Measurements from ENCODE around the gene MICAL2. TPM values are rescaled to one million over a fixed set of nuclear protein-coding genes. Genes with fewer than 3 reads are reported as not detected.
A peak's percentile ranks its signal among the peaks of the same experiment; 100 is the strongest.

The MICAL2 gene
- total RNA-seq, 2 donors from 2014 or later = 194 TPM

- Histone ChIP-seq H3K36me3 (no peaks in the 10 kb centered on the region), H3K27ac (no peak overlapping the region), H3K4me3 (no peak overlapping the region), H3K27me3 (no peaks in the 10 kb centered on the region), H3K9me3 (no peaks in the 10 kb centered on the region), H3K4me1 (no peaks in the 10 kb centered on the region), H3K9ac (ENCODE audit: low read depth in 2 of 2, low read length in 2 of 2) (no peak overlapping the region)
- no peak for TF ChIP-seq CTCF (IDR thresholded peaks at IDR 0.05)
- DNase-seq = peak; percentile 12
- intact Hi-C loops (cut with DNase I) = no loop called here
These were observed 174.1 kb downstream of the MICAL2 start for GRCh38 chr11:12284316-12285050.

GRCh38 chr11:12285106-12285505 lies 174.7 kb downstream of the MICAL2 start:
- H3K4me1 ChIP-seq = no peaks in the 10 kb centered on the region

GRCh38 chr11:12285811-12286222 lies 175.4 kb downstream of the MICAL2 start:
- peak; percentile 16 for DNase-seq
- no peak for TF ChIP-seq CTCF (IDR thresholded peaks at IDR 0.05)
- intact Hi-C loops (cut with DNase I) = no loop called here
- Histone ChIP-seq H3K36me3 (no peaks in the 10 kb centered on the region), H3K27ac (no peak overlapping the region), H3K4me3 (no peak overlapping the region), H3K9me3 (no peaks in the 10 kb centered on the region), H3K27me3 (no peaks in the 10 kb centered on the region), H3K9ac (ENCODE audit: low read depth in 2 of 2, low read length in 2 of 2) (no peak overlapping the region), H3K4me1 (no peaks in the 10 kb centered on the region)

More at GRCh38 chr11:12285106-12285505, 174.7 kb downstream of the MICAL2 start:
- intact Hi-C loops (cut with DNase I) = no loop called here
- H3K36me3 ChIP-seq = no peaks in the 10 kb centered on the region
- H3K27me3 ChIP-seq = no peaks in the 10 kb centered on the region
- no peaks in the 10 kb centered on the region for H3K9me3 ChIP-seq
- no peak overlapping the region for H3K4me3 ChIP-seq
- no peak for TF ChIP-seq CTCF (IDR thresholded peaks at IDR 0.05)
- no peak overlapping the region for H3K9ac ChIP-seq (ENCODE audit: low read depth in 2 of 2, low read length in 2 of 2)
- no peak overlapping the region for H3K27ac ChIP-seq
- peak; percentile 10 for DNase-seq

- Histone ChIP-seq H3K4me1 (no peaks in the 10 kb centered on the region), H3K9me3 (no peaks in the 10 kb centered on the region), H3K27ac (no peak overlapping the region), H3K27me3 (no peaks in the 10 kb centered on the region), H3K36me3 (no peaks in the 10 kb centered on the region), H3K9ac (ENCODE audit: low read depth in 2 of 2, low read length in 2 of 2) (no peak overlapping the region), H3K4me3 (no peak overlapping the region)
- TF ChIP-seq CTCF (IDR thresholded peaks at IDR 0.05) = no peak
- DNase-seq = peak; percentile 15
- intact Hi-C loops (cut with DNase I) = no loop called here
These were observed 176.2 kb downstream of the MICAL2 start for GRCh38 chr11:12286606-12287005.

GRCh38 chr11:12287009-12287373 lies 176.6 kb downstream of the MICAL2 start:
- Histone ChIP-seq H3K4me3 (no peak overlapping the region), H3K4me1 (no peaks in the 10 kb centered on the region), H3K27me3 (no peaks in the 10 kb centered on the region), H3K27ac (peak overlapping the region; percentile 62), H3K36me3 (no peaks in the 10 kb centered on the region), H3K9me3 (no peaks in the 10 kb centered on the region), H3K9ac (ENCODE audit: low read depth in 2 of 2, low read length in 2 of 2) (no peak overlapping the region)
- DNase-seq = peak; percentile 38
- intact Hi-C loops (cut with DNase I) = no loop called here
- TF ChIP-seq CTCF (IDR thresholded peaks at IDR 0.05) = no peak
